Measurements from ENCODE around the gene ZFHX3. TPM values are rescaled to one million over a fixed set of nuclear protein-coding genes. Genes with fewer than 3 reads are reported as not detected.

ZFHX3 gene
- total and polyA plus RNA-seq, 2 of the 8 experiments (the other 6 are each of a cell fraction or from before 2014, with no cell fraction given), result 0.08 to 0.99 TPM

DNA sequence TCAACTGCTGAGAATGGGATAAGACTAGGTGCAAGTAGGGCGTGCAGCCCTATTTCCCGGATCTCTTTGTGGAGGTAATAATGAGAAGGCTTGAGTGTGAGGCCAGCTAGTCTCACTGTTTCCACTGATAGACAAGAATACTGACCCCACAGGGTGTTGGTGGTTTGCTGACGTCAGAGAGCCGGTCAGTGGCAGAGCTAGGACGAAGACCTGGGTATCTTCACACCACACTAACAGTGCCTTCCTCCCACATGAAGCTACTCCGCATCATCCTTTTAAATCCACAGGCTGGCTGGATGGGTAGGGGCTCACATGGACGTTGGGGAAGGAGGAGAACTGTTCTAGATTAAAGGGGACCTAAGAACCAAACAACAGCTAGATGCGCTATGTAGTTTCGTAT is 68.0 kb downstream of the ZFHX3 start:
- no peak overlapping the region for H3K9ac ChIP-seq (replicated peaks in 1 of 4; ENCODE audit: extremely low read depth in 1 of 4, low read depth in 3 of 4, low read length in 3 of 4)
- H3K9me3 ChIP-seq (ENCODE audit: insufficient read depth in 2 of 2, low read depth in 1 of 2, low read length in 1 of 2), result no peaks in the 10 kb centered on the region
- H4K8ac ChIP-seq (ENCODE audit: extremely low read depth, insufficient read depth, low read length), result no peak overlapping the region
- DNase-seq (ENCODE audit: low read depth in 1 of 2, low spot score in 2 of 2) (no peak), FAIRE-seq (no peak)
- no peak overlapping the region for H3K23ac ChIP-seq (ENCODE audit: insufficient read length)
- H3K27ac ChIP-seq (ENCODE audit: low read depth, low read length), result no peak overlapping the region
- H2BK5ac ChIP-seq (ENCODE audit: low read depth, low read length), result no peak overlapping the region
- POLR2A ChIA-PET (ENCODE audit: partially characterized antibody), result no interaction called here
- no peaks in the 10 kb centered on the region for H3K79me2 ChIP-seq (ENCODE audit: control insufficient read depth in 1 of 2, insufficient read depth in 2 of 2, low read length in 2 of 2)
- no peaks in the 10 kb centered on the region for H3K79me1 ChIP-seq (ENCODE audit: low read depth, low read length)
- no peaks in the 10 kb centered on the region for H4K20me1 ChIP-seq (replicated peaks in 1 of 2; ENCODE audit: control insufficient read depth in 1 of 2, insufficient read depth in 2 of 2, low read length in 2 of 2)
- H3K56ac ChIP-seq (replicated peaks; ENCODE audit: insufficient read length, low read depth, low read length), result no peak overlapping the region
- H4K91ac ChIP-seq (replicated peaks; ENCODE audit: insufficient read length, low read length), result no peak overlapping the region
- H3K4me2 ChIP-seq (ENCODE audit: insufficient read depth in 1 of 2, low read depth in 2 of 2, low read length in 2 of 2), result no peak overlapping the region
- no peaks in the 10 kb centered on the region; a peak in 1 of 7 replicates for H3K27me3 ChIP-seq (replicated peaks in 1 of 4; ENCODE audit: control insufficient read depth in 3 of 4, extremely low read depth in 1 of 4, insufficient read depth in 3 of 4, low read length in 3 of 4)
- no peak overlapping the region for H2BK15ac ChIP-seq (ENCODE audit: low read length)
- H2BK12ac ChIP-seq (ENCODE audit: low read depth, low read length), result no peak overlapping the region
- no peak overlapping the region for H2BK20ac ChIP-seq (ENCODE audit: low read length)
- no peak for TF ChIP-seq HDAC6 (IDR thresholded peaks at IDR 0.05; ENCODE audit: low read depth, low read length)
- no peak for TF ChIP-seq TAF7 (optimal IDR thresholded peaks at IDR 0.05; ENCODE audit: borderline replicate concordance, low read depth, low read length)
- no peak for TF ChIP-seq SUZ12 (IDR thresholded peaks at IDR 0.05; ENCODE audit: low read length)
- TF ChIP-seq SIN3A (conservative IDR thresholded peaks at IDR 0.05 in 1 of 2, IDR thresholded peaks at IDR 0.05 in 1 of 2; ENCODE audit: low read depth in 1 of 2, low read length in 2 of 2), result no peak
- TF ChIP-seq TCF12 (IDR thresholded peaks at IDR 0.05; ENCODE audit: low read depth, low read length), result no peak
- no peak for TF ChIP-seq BCL11A (IDR thresholded peaks at IDR 0.05; ENCODE audit: low read depth in 2 of 2, low read length in 2 of 2)
- TF ChIP-seq TEAD4 (IDR thresholded peaks at IDR 0.05; ENCODE audit: low read depth, low read length), result no peak
- 89% methylated on average over 9 of the region's 9 CpGs; no CpG with 5 or more reads in 1 of the 2 experiments for WGBS, 2 experiments (ENCODE audit: extremely low coverage in 1 of 2, insufficient coverage in 1 of 2, insufficient read length in 1 of 2, insufficient replicate concordance in 2 of 2, low coverage in 1 of 2, low lambda C conversion rate in 2 of 2, missing lambda C conversion rate in 1 of 2)
- H4K5ac ChIP-seq (ENCODE audit: insufficient read length, low read depth, low read length), result no peak overlapping the region
- H3K36me3 ChIP-seq (ENCODE audit: control insufficient read depth in 2 of 4, insufficient read depth in 4 of 4, low read length in 3 of 4), result no peaks in the 10 kb centered on the region
- no peak overlapping the region for H3K4me3 ChIP-seq (ENCODE audit: extremely low read depth in 1 of 4, insufficient read depth in 2 of 4, low read depth in 3 of 4, low read length in 4 of 4)
- CTCF ChIA-PET (ENCODE audit: partially characterized antibody), result interaction anchor here (0.7 to 8.8 kb wide), 5 partner anchors 15 to 217 kb away, joined by 3 to 86 read pairs (median 4); no protein-coding TSS in a partner anchor
- no peak overlapping the region for H2BK120ac ChIP-seq (replicated peaks; ENCODE audit: low read depth, low read length)
- no peak overlapping the region for H2AFZ ChIP-seq (ENCODE audit: low read length)
- no peak overlapping the region for H3K14ac ChIP-seq (ENCODE audit: insufficient read length)
- H2AK5ac ChIP-seq (ENCODE audit: low read depth, low read length), result no peak overlapping the region
- no peaks in the 10 kb centered on the region for H3K4me1 ChIP-seq (replicated peaks in 1 of 4; ENCODE audit: control insufficient read depth in 3 of 4, insufficient read depth in 4 of 4, low read length in 3 of 4)
- no peaks in the 10 kb centered on the region for H3K23me2 ChIP-seq (ENCODE audit: low read depth, low read length)
- no peak overlapping the region for H3K4ac ChIP-seq (replicated peaks; ENCODE audit: insufficient read length, low read depth, low read length)
- no peak overlapping the region for H3K18ac ChIP-seq (ENCODE audit: extremely low read depth, low read length)
